HCT116 (cell line): ENCODE measurements around the gene AUTS2. TPM values are rescaled to one million over a fixed set of nuclear protein-coding genes. Genes with fewer than 3 reads are reported as not detected.

Experiments
- ATAC-seq: fragments of 200-7000 bp; cut with Tn5 transposase; 2 replicates; pipeline ENCODE4 v1.9.1; 2020; ENCODE audit warnings: mild to moderate bottlenecking, moderate library complexity
- BruUV-seq: library from RNA; stranded (reverse); fragments of 400-500 nt; replicated peaks from 2 replicates; lab custom pipeline; 2021; lab: Mats Ljungman, UMichigan
- CTCF ChIA-PET: fragments of 300-600 bp; sonication (Branson Sonifier 250); formaldehyde crosslinking; loops from one replicate; lab custom pipeline; 2021; ENCODE audit warnings: antibody characterized with exemption; lab: Charles Lee
- POLR2A ChIA-PET: fragments of 300-600, 350-600 bp; sonication (Branson Sonifier 250); formaldehyde crosslinking; loops from one replicate; lab custom pipeline; 2021; ENCODE audit warnings: antibody characterized with exemption; lab: Charles Lee
- RAD21 ChIA-PET, 2 experiments: fragments of 300-600 bp; sonication (Branson Sonifier 250); formaldehyde crosslinking; loops; one replicate each; lab custom pipeline; 2023; ENCODE audit warnings: low total read pairs in 2 of 2; ENCODE audit not compliant: uncharacterized antibody in 2 of 2, unreplicated experiment in 2 of 2, low non-redundant PET in 1 of 2; lab: Charles Lee
- DNase-seq: peaks from one replicate; pipeline ENCODE4 v3.0.0-alpha.2; 2010; ENCODE audit warnings: low read depth, low spot score
- H2AFZ ChIP-seq: fragments of 200-600 bp; shearing (Covaris generic), sonication (generic); 2 replicates; pipeline ENCODE4 v1.6.1; 2017; ENCODE audit warnings: low read depth, mixed run types, mixed read lengths, antibody characterized with exemption, low read length; ENCODE audit not compliant: poor library complexity, severe bottlenecking
- H3K27ac ChIP-seq: 2 replicates; pipeline ENCODE4 v1.5.1; 2012; ENCODE audit warnings: low read depth, low read length
- H3K27me3 ChIP-seq: fragments of 200-600 bp; sonication (generic); 2 replicates; pipeline ENCODE4 v1.6.1; 2016; ENCODE audit warnings: mixed run types, low read length, mixed read lengths; ENCODE audit not compliant: insufficient read depth
- H3K36me3 ChIP-seq, 2 experiments: fragments of 200-500 bp in 1 of 2; fragments of 200-600 bp in 1 of 2; sonication (Bioruptor generic) in 1 of 2; sonication (generic) in 1 of 2; 2 replicates each; pipeline versions ENCODE4 v1.5.1 to v1.6.1; 2014 to 2016; ENCODE audit warnings: low read length in 2 of 2, inconsistent platforms in 1 of 2, mixed read lengths in 1 of 2, mixed run types in 1 of 2; ENCODE audit not compliant: insufficient read depth in 2 of 2, control insufficient read depth in 1 of 2
- H3K4me1 ChIP-seq, 2 experiments: fragments of 200-600 bp in 1 of 2; sonication (generic) in 1 of 2; 2 replicates each; pipeline versions ENCODE4 v1.5.1 to v1.6.1; 2012 to 2017; ENCODE audit warnings: low read length in 2 of 2, inconsistent platforms in 1 of 2, mild to moderate bottlenecking in 1 of 2, mixed read lengths in 1 of 2, mixed run types in 1 of 2, moderate library complexity in 1 of 2; ENCODE audit not compliant: insufficient read depth in 2 of 2, control insufficient read depth in 1 of 2
- H3K4me2 ChIP-seq: fragments of 200-600 bp; sonication (generic); 2 replicates; pipeline ENCODE4 v1.6.1; 2017; ENCODE audit warnings: mixed run types, low read length, mixed read lengths
- H3K4me3 ChIP-seq, 2 experiments: fragments of 200-600 bp in 1 of 2; sonication (generic) in 1 of 2; replicated peaks in 1 of 2; 2 replicates each; pipeline ENCODE4 v1.5.1; 2011 to 2016; ENCODE audit warnings: low read length in 2 of 2, control low read depth in 1 of 2, low read depth in 1 of 2, mild to moderate bottlenecking in 1 of 2, mixed read lengths in 1 of 2, mixed run types in 1 of 2
- H3K79me2 ChIP-seq: fragments of 200-600 bp; sonication (generic); 2 replicates; pipeline ENCODE4 v1.6.1; 2017; ENCODE audit warnings: mild to moderate bottlenecking, mixed run types, low read length, moderate library complexity, mixed read lengths; ENCODE audit not compliant: insufficient read depth
- H3K9ac ChIP-seq: fragments of 200-600 bp; sonication (generic); 2 replicates; pipeline ENCODE4 v1.6.1; 2016; ENCODE audit warnings: low read length, mixed read lengths
- H3K9me2 ChIP-seq: fragments of 200-600 bp; sonication (generic), shearing (Covaris generic); 2 replicates; pipeline ENCODE4 v1.6.1; 2017; ENCODE audit warnings: mixed run types, mild to moderate bottlenecking, moderate library complexity; ENCODE audit not compliant: insufficient read depth
- H3K9me3 ChIP-seq, 2 experiments: fragments of 200-500 bp in 1 of 2; fragments of 200-600 bp in 1 of 2; sonication (Bioruptor generic) in 1 of 2; sonication (generic) in 1 of 2; 2 replicates each; pipeline ENCODE4 v1.6.1; 2014 to 2017; ENCODE audit warnings: low read length in 2 of 2, mixed read lengths in 2 of 2, inconsistent platforms in 1 of 2, low read depth in 1 of 2, mild to moderate bottlenecking in 1 of 2, mixed run types in 1 of 2, moderate library complexity in 1 of 2; ENCODE audit not compliant: control insufficient read depth in 1 of 2, insufficient read depth in 1 of 2
- H4K20me1 ChIP-seq: fragments of 200-600 bp; sonication (generic), shearing (Covaris generic); 2 replicates; pipeline ENCODE4 v1.6.1; 2017; ENCODE audit warnings: mixed run types, mild to moderate bottlenecking, moderate library complexity; ENCODE audit not compliant: insufficient read depth
- ATF3 ChIP-seq: IDR thresholded peaks from 2 replicates; pipeline ENCODE4 v1.6.1; 2012
- CBX3 ChIP-seq: IDR thresholded peaks from 2 replicates; pipeline ENCODE4 v1.6.1; 2012; ENCODE audit warnings: low read depth
- CTCF ChIP-seq, 3 experiments: fragments of 200-600 bp in 1 of 3; sonication (generic) in 1 of 3; IDR thresholded peaks in 2 of 3; conservative IDR thresholded peaks in 1 of 3; 2 replicates each; pipeline ENCODE4 v1.5.1; 2012 to 2017; ENCODE audit warnings: low read depth in 2 of 3, low read length in 2 of 3, antibody characterized with exemption in 1 of 3, borderline replicate concordance in 1 of 3, control low read depth in 1 of 3, mild to moderate bottlenecking in 1 of 3, mixed read lengths in 1 of 3, mixed run types in 1 of 3, moderate library complexity in 1 of 3; ENCODE audit not compliant: insufficient read depth in 1 of 3
- ELF1 ChIP-seq: IDR thresholded peaks from 2 replicates; pipeline ENCODE4 v1.6.1; 2012; ENCODE audit warnings: low read depth, borderline replicate concordance
- EZH2 ChIP-seq: fragments of 200-600 bp; sonication (generic); IDR thresholded peaks from 2 replicates; pipeline ENCODE4 v1.6.1; 2017; ENCODE audit warnings: antibody characterized with exemption, mixed run types
- FOSL1 ChIP-seq: IDR thresholded peaks from 2 replicates; pipeline ENCODE4 v1.6.1; 2012; ENCODE audit warnings: low read depth
- MAX ChIP-seq: IDR thresholded peaks from 2 replicates; pipeline ENCODE4 v1.6.1; 2012
- TCF7L2 ChIP-seq: IDR thresholded peaks from 2 replicates; pipeline ENCODE4 v1.7.0; 2011; ENCODE audit warnings: borderline replicate concordance, inconsistent platforms; ENCODE audit not compliant: insufficient read depth, insufficient read length; ENCODE audit errors: extremely low read depth
- ZBTB33 ChIP-seq: IDR thresholded peaks from 2 replicates; pipeline ENCODE4 v1.6.1; 2011; ENCODE audit warnings: mild to moderate bottlenecking, low read length, moderate library complexity; ENCODE audit not compliant: insufficient replicate concordance; ENCODE audit errors: extremely low read depth
- ZFX ChIP-seq: fragments of 450-650 bp; IDR thresholded peaks from 2 replicates; pipeline ENCODE4 v1.6.1; 2017
- ZNF274 ChIP-seq: fragments of 200-500 bp; sonication (Bioruptor generic); IDR thresholded peaks from 2 replicates; pipeline ENCODE4 v1.6.1; 2014; ENCODE audit warnings: mild to moderate bottlenecking, low read depth, low read length, inconsistent platforms
- intact Hi-C: fragments of 100-400 bp; cut with micrococcal nuclease; formaldehyde crosslinking; loops from 2 replicates; pipeline ENCODE4 v1.10.0; 2022
- total RNA-seq: library from RNA; stranded (reverse); gene quantifications from one replicate; pipeline ENCODE4 v1.2.1, GENCODE V29; 2021; ENCODE audit not compliant: unreplicated experiment

AUTS2 gene
- total RNA-seq, 1 experiment from 2014 or later: 0.93 TPM

GRCh38 chr7:69825113-69825972, 227.1 kb downstream of the AUTS2 start:
- RAD21 ChIA-PET: no interaction called here
- H3K79me2 ChIP-seq: no peaks in the 10 kb centered on the region
- peaks cover 12 to 34% of the 10 kb centered on the region in 2 experiments; a peak in 2 of 4 replicates for H3K9me3 ChIP-seq
- CTCF ChIA-PET: no interaction called here
- no peaks in the 10 kb centered on the region for H3K4me1 ChIP-seq
- H3K9me2 ChIP-seq: no peaks in the 10 kb centered on the region
- H4K20me1 ChIP-seq: no peaks in the 10 kb centered on the region
- no peak for TF ChIP-seq EZH2
- TF ChIP-seq CBX3: no peak
- TF ChIP-seq MAX: no peak
- no peak for TF ChIP-seq CTCF (IDR thresholded peaks at IDR 0.05 in 2 of 3, conservative IDR thresholded peaks at IDR 0.05 in 1 of 3; ENCODE audit: borderline replicate concordance in 1 of 3, insufficient read depth in 1 of 3, low read depth in 2 of 3, low read length in 2 of 3)
- TF ChIP-seq FOSL1: no peak
- no peak for TF ChIP-seq ZNF274
- no peak for TF ChIP-seq ATF3
- TF ChIP-seq ZBTB33: no peak
- TF ChIP-seq ELF1: no peak
- no peak for TF ChIP-seq ZFX
- no peak for TF ChIP-seq TCF7L2
- no peak for DNase-seq
- no peak overlapping the region for H2AFZ ChIP-seq
- no peaks in the 10 kb centered on the region for H3K36me3 ChIP-seq
- no peak overlapping the region for H3K4me2 ChIP-seq
- no peak overlapping the region for H3K4me3 ChIP-seq
- POLR2A ChIA-PET: no interaction called here
- no peak overlapping the region for H3K27ac ChIP-seq
- ATAC-seq: no peak
- H3K9ac ChIP-seq: no peak overlapping the region
- intact Hi-C loops: no loop called here
- no peaks in the 10 kb centered on the region for H3K27me3 ChIP-seq
- no TSS peak for BruUV-seq
